HG02763 (cell line): ENCODE data around the gene CAB39.
A peak's percentile ranks its signal among the peaks of the same experiment; 100 is the strongest.

Experiments used
- ATAC-seq: cut with Tn5 transposase; IDR thresholded peaks from one replicate; pipeline ENCODE4 v1.9.1; 2021; ENCODE audit warnings: mild to moderate bottlenecking, moderate library complexity; ENCODE audit not compliant: unreplicated experiment

The CAB39 gene

GRCh38 chr2:230748087-230748486 is 35.4 kb downstream of the CAB39 start:
- no peak for ATAC-seq

- ATAC-seq, result no peak
Measured at GRCh38 chr2:230749111-230749510, 36.5 kb downstream of the CAB39 start.

- ATAC-seq, result no peak
Measured at GRCh38 chr2:230751062-230751461, 38.4 kb downstream of the CAB39 start.

DNA sequence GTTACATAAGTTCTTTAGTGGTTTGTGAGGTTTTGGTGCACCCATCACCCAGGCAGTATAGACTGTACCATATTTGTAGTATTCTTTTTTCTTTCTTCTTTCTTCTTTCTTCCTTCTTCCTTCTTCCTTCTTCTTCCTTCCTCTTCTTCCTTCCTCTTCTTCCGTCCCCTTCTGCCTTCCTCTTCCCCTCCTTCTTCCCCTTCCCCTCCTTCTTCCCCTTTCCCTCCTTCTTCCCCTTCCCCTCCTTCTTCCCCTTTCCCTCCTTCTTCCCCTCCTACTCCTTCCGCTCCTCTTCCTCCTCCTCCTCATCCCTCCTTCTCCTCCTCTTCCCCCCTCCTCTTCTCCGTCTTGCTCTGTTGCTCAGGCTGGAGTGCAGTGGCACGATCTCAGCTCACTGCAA is 41.6 kb downstream of the CAB39 start:
- ATAC-seq, result no peak

DNA sequence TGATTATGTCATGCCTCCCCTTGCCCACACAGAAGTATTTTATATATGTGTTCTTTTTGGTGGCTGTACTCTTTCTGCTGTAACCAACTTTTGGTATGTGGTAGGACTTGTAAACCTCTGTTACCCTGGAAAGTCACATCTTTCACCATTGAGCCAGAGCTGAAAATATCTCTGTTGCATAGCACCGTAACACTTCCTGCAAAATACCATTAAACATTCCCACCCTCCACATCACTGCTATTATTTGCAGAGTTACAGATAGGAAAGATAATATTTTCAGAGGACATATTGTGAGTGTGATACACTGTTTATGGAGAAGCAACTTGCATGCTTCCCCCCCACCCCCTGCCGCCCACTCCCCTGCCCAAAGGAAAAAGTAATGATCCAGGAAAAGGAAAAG is 44.8 kb downstream of the CAB39 start:
- ATAC-seq, result no peak

- no peak for ATAC-seq
Measured at GRCh38 chr2:230758566-230759480, 46.2 kb downstream of the CAB39 start.

DNA sequence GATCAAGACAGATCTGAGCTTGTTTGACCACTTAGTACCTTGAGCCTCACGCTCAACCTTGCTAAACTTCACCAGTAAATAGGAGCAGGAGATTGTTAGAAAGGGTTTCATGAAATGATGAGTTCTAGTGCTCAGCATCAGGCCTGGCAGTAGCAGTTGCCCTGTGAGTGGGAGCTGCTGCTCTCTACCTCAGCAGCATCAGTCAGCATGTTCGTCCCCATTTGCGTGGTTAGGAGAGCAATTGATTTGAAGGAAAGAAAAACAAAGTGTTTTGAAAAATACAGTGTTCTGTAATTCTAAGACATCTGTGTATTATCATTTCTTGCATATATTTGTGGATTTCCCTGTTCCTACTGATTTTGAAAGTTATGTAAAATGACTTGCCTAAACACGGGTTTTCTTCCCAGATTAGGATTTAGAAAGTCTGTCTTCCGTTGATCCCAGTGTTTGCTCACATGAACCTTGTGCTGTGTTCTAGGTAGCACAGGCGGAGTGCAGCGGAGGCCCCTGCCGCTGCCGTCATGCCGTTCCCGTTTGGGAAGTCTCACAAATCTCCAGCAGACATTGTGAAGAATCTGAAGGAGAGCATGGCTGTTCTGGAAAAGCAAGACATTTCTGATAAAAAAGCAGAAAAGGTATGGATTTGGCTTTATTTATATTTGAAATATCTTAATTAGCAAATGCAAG is 47.0 kb downstream of the CAB39 start:
- ATAC-seq, result no peak

DNA sequence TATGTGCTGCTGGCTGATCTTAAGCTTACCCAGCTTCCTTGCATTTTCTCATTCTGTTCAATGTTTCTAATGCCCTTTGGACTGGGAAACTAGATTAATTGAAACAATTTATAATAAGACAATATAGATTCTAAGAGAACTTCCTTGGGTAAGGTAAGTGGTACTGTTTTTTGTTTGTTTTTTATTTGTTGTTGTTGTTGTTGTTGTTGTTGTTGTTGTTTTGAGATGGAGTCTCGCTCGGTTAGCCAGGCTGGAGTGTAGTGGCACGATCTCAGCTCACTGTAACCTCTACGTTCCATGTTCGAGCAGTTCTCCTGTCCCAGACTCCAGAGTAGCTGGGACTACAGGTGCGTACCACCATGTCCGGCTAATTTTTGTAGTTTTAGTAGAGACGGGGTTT is 49.1 kb downstream of the CAB39 start:
- no peak for ATAC-seq

DNA sequence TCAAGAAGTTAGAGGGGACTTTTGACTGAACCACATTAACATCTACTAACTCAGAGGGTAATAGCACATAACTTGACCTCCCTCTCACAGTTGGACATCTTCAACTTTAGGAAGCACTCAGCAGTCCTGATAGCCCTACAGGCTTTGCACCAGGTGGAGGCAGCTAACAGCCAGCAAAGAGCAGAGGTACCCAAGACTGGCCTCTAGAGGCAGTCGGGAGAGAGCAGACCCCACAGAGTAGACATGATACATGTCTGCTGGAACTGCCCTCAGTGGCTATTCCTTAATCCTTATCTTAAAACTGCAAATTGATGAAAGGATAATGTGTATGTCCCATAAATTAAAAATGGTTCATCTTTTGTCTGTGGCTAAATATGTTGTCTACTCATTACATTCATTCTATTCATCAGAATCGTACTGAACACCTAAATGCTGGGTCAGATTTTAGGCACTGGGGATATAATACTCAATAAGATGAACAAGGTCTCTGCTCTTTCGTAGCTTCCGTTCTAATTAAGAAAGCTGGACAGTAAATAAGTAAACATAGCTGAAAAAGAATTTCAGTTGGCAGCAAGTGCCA is 49.8 kb downstream of the CAB39 start:
- peak; percentile 77 for ATAC-seq

DNA sequence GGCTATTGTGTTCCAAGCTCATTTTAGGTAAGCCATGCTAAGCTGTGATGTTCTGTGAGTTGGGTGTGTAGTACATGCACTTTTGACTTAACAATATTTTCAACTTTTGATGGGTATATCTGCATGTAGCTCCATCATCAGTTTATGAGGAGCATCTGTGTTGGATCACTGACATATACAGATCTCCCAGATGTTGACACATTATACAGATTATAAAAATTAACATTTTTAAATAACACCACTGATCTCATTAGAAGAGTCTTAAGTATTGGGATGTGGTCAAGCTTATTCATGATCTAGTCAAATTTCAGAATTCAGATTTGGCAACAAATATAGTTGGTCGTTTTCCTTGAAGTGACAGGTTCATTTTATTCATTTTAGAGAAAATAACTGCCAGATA is 51.7 kb downstream of the CAB39 start:
- ATAC-seq, result no peak

DNA sequence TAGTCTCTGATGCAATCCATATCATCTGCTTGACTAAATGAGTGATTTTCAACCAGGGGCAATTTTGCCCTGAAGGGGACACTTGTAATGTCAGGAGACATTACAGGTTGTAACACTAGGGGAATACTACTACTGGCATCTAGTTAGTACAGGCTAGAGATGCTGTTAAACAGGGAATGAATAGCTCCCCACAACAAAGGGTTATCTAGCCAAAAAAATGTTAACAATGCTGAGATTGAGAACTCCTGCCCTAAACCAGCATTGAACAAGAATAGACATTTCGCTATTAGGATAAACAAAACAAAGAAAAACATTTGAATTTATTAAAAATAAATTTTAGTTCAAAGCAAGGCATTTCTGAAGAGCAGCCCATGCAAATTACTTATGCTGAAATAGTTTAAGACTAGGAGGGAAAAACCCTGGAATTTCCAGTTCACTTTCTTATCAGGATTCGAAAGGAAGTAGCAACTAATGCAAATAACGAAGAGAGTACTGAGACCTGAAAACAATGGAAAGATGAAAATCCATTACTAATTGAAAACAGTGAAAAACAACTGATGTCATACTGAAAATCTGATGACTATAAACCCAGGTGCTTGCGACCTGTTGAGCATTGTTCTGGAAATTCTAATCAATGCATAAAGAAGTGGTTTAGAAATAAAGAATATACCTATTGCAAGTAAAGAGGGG is 53.1 kb downstream of the CAB39 start:
- no peak for ATAC-seq

GRCh38 chr2:230767862-230768388 is 55.3 kb downstream of the CAB39 start:
- ATAC-seq, result no peak

GRCh38 chr2:230770804-230771203 is 58.2 kb downstream of the CAB39 start:
- ATAC-seq, result no peak

DNA sequence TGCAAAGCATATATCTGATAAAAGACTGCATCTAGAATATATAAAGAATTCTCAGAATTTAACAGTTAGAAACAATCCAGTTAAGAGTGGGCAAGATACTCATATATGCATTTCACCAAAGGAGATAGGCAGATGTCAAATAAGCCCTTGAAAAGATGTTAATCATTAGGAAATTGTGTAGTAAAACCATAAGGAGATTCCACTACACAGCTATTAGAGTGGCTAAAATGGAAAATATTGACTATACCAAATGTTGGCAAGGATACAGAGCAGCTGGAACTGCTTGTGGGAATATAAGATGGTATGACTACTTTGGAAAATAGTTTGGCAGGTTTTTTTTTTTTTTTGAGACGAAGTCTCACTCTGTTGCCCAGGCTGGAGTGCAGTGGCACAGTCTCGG is 59.5 kb downstream of the CAB39 start:
- no peak for ATAC-seq

GRCh38 chr2:230773039-230773773 is 60.6 kb downstream of the CAB39 start:
- ATAC-seq, result no peak

DNA sequence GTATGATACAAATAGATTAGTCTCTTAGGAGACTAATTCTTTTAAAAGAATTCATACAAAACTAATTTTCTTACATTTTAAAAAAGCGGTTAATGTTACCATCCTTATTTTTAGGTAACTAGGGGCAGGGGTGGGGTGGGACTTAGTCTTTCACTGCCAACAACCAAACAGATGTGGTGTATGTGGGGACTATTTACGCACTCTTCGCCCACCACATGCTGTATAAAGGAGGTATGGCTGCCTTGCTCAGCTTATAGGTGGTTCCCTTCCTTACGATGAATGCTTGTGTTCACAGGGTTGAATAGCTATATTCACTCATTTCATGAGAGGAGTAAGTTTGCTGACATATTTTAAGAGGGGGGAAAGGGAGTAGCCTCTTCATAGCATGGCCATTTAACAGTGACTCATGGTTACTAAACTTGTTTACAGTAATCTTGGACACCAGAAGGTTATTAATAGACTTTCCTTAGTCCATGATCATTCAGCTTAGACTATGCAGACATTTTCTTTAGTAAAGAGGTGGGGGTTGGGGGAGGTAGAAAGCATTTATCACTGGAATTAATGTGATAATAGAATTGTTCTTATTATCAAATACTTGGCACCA is 61.8 kb downstream of the CAB39 start:
- ATAC-seq, result no peak

- ATAC-seq, result no peak
Measured at GRCh38 chr2:230775737-230776136, 63.1 kb downstream of the CAB39 start.

DNA sequence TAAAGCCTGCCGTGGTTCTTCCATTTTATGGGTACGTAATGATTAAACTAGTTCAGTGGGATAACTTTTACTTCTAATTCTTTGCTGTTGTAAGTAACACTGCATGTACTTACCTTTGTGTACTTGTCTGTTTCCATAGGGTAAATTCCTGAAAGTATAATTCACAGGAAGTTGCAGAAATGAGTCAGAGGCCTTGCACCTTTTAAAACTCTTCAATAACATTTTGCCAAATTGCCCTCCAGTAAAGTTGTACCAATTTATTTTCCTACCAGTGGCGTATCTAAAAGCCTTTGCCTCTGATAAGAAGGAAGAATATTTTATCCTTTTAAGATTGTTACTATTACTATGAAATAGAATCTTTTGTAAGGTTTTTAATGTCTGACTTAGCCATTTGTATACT is 65.1 kb downstream of the CAB39 start:
- no peak for ATAC-seq

DNA sequence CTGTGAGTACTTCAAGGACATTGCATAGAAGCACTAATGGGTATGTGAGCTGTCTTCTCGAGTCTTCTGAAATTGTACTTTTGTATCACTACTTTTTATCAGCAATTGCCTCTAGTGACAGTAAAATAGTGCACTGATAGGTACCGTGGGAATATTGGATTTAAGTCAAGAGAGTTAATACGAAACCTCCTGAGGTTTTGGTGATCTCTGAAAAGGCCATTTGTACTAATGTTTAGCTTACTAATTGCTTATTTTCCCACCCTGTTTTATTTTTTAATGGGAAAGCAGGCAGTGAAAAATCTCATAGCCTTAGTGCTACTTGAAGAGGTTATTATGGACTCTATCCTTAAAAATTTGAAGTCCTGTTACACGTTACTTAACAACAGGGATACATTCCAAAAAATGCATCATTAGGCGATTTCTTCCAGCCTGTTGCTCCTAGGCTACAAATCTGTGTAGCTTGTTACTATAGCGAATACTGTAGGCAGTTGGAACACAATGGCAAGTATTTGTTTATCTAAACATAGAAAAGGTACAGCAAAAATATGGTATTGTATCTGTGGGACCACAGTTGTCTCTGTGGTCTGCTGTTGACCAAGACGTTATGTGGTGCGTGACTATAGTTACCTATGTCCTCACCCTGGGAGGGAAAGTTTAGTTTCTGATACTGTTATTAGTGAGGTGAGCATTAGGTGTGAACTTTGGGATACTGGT is 65.9 kb downstream of the CAB39 start:
- ATAC-seq, result no peak
